Activated CD4-positive, alpha-beta memory T cell treated with anti-CD3 and anti-CD28 coated beads for 36 hours (primary cell): ENCODE measurements around the gene FLT3. TPM values are rescaled to one million over a fixed set of nuclear protein-coding genes. Genes with fewer than 3 reads are reported as not detected.
"Not testable (repeated sequence)": the region's sequence is repeated elsewhere in the genome, so short reads cannot be mapped to it uniquely, and the experiment has no call there.

Source experiments
- CTCF ChIA-PET: fragments of 350-600 bp; sonication (Branson Sonifier 250); formaldehyde crosslinking; loops from one replicate; lab custom pipeline; 2021; ENCODE audit warnings: antibody characterized with exemption, inconsistent platforms; lab: Charles Lee
- POLR2A ChIA-PET: fragments of 350-600 bp; sonication (Branson Sonifier 250); formaldehyde crosslinking; loops from one replicate; lab custom pipeline; 2021; ENCODE audit warnings: antibody characterized with exemption; lab: Charles Lee
- DNase-seq: peaks from one replicate; pipeline ENCODE4 v3.0.0-alpha.2; 2020
- H3K27ac Mint-ChIP-seq: one replicate; pipeline ENCODE4 v1.8.0; 2021; ENCODE audit warnings: mixed read lengths
- H3K27me3 Mint-ChIP-seq: one replicate; pipeline ENCODE4 v1.8.0; 2021; ENCODE audit warnings: mixed read lengths
- H3K36me3 Mint-ChIP-seq: one replicate; pipeline ENCODE4 v1.8.0; 2021; ENCODE audit warnings: mixed read lengths
- H3K4me1 Mint-ChIP-seq: one replicate; pipeline ENCODE4 v1.8.0; 2021; ENCODE audit warnings: low read depth, mixed read lengths
- H3K4me3 Mint-ChIP-seq: one replicate; pipeline ENCODE4 v1.8.0; 2021; ENCODE audit warnings: mild to moderate bottlenecking, mixed read lengths
- H3K9me3 Mint-ChIP-seq: one replicate; pipeline ENCODE4 v1.8.0; 2021; ENCODE audit warnings: mixed read lengths
- intact Hi-C: fragments of 100-400 bp; cut with micrococcal nuclease; formaldehyde crosslinking; loops from one replicate; pipeline ENCODE4 v1.15.1; 2023
- total RNA-seq, 2 experiments: library from RNA; stranded (reverse); gene quantifications; one replicate each; pipeline ENCODE4 v1.2.3, GENCODE V29; 2021

The FLT3 gene
- total RNA-seq, 2 experiments from 2014 or later, result not detected

- H3K27me3 Mint-ChIP-seq, result peaks cover 38% of the 10 kb centered on the region
- CTCF ChIA-PET, result interaction anchor here (0.5 kb wide), 1 partner anchor 33 kb away, joined by 3 read pairs; no protein-coding TSS in a partner anchor
Measured at GRCh38 chr13:28094306-28094705, 6.1 kb downstream of the FLT3 start.

GRCh38 chr13:28093881-28094280 is 6.5 kb downstream of the FLT3 start:
- no peaks in the 10 kb centered on the region for H3K9me3 Mint-ChIP-seq
- DNase-seq, result no peak
- CTCF ChIA-PET, result interaction anchor here (0.5 kb wide), 1 partner anchor 32 kb away, joined by 3 read pairs; no protein-coding TSS in a partner anchor
- intact Hi-C loops, result no loop called here
- no peak overlapping the region for H3K27ac Mint-ChIP-seq
- H3K4me1 Mint-ChIP-seq, result no peaks in the 10 kb centered on the region
- POLR2A ChIA-PET, result no interaction called here
- no peaks in the 10 kb centered on the region for H3K36me3 Mint-ChIP-seq
- no peak overlapping the region for H3K4me3 Mint-ChIP-seq
- H3K27me3 Mint-ChIP-seq, result peaks cover 35% of the 10 kb centered on the region

More at GRCh38 chr13:28094306-28094705, 6.1 kb downstream of the FLT3 start:
- DNase-seq, result no peak
- Mint-ChIP-seq H3K36me3 (no peaks in the 10 kb centered on the region), H3K4me3 (no peak overlapping the region), H3K9me3 (no peaks in the 10 kb centered on the region), H3K27ac (no peak overlapping the region), H3K4me1 (peaks cover under 1% of the 10 kb centered on the region)
- POLR2A ChIA-PET, result no interaction called here
- intact Hi-C loops, result no loop called here

- no peaks in the 10 kb centered on the region for H3K9me3 Mint-ChIP-seq
- POLR2A ChIA-PET, result no interaction called here
- no peak overlapping the region for H3K4me3 Mint-ChIP-seq
- DNase-seq, result no peak
- CTCF ChIA-PET, result interaction anchor here (0.6 kb wide), 1 partner anchor 16 kb away, joined by 3 read pairs; no protein-coding TSS in a partner anchor
- H3K27me3 Mint-ChIP-seq, result peaks cover 31% of the 10 kb centered on the region
- intact Hi-C loops, result no loop called here
- H3K27ac Mint-ChIP-seq, result no peak overlapping the region
- no peaks in the 10 kb centered on the region for H3K36me3 Mint-ChIP-seq
- H3K4me1 Mint-ChIP-seq, result no peaks in the 10 kb centered on the region
Measured at GRCh38 chr13:28092431-28092830, 7.9 kb downstream of the FLT3 start.

GRCh38 chr13:28089065-28089464 is 11.3 kb downstream of the FLT3 start:
- Mint-ChIP-seq H3K4me3 (no peak overlapping the region), H3K4me1 (no peaks in the 10 kb centered on the region), H3K27ac (no peak overlapping the region), H3K36me3 (no peaks in the 10 kb centered on the region), H3K27me3 (peaks cover 26% of the 10 kb centered on the region), H3K9me3 (no peaks in the 10 kb centered on the region)
- ChIA-PET POLR2A (no interaction called here), CTCF (no interaction called here)
- DNase-seq, result no peak
- intact Hi-C loops, result no loop called here

DNA sequence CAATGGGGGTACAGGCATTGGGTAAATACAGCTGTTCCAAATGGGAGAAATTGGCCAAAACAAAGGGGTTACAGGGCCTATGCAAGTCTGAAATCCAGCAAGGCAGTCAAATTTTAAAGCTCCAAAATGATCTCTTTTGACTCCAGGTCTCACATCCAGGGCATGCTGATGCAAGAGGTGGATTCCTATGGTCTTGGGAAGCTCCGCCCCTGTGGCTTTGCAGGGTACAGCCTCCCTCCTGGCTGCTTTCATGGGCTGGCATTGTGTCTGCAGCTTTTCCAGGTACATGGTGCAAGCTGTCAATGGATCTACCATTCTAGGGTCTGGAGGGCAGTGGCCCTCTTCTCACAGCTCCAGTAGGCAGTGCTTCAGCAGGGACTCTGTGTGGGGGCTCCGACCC is 22.6 kb downstream of the FLT3 start:
- H3K9me3 Mint-ChIP-seq, H3K4me3 Mint-ChIP-seq, H3K27me3 Mint-ChIP-seq, POLR2A ChIA-PET, CTCF ChIA-PET, DNase-seq, H3K4me1 Mint-ChIP-seq, H3K36me3 Mint-ChIP-seq, intact Hi-C loops, H3K27ac Mint-ChIP-seq: not testable (repeated sequence)

DNA sequence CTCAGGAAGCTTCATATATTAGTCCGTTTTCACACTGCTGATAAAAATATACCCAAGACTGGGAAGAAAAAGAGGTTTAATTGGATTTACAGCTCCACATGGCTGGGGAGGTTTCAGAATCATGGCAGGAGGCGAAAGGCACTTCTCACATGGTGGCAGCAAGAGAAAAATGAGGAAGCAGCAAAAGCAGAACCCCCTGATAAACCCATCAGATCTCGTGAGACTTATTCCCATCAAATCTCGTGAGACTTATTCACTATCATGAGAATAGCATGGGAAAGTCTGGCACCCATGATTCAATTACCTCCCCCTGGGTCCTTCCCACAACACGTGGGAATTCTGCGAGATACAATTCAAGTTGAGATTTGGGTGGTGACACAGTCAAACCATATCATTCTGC is 23.1 kb downstream of the FLT3 start:
- H3K4me3 Mint-ChIP-seq, result no peak overlapping the region
- no peaks in the 10 kb centered on the region for H3K36me3 Mint-ChIP-seq
- DNase-seq, result no peak
- no peak overlapping the region for H3K27ac Mint-ChIP-seq
- CTCF ChIA-PET, result no interaction called here
- POLR2A ChIA-PET, result no interaction called here
- peaks cover 6% of the 10 kb centered on the region for H3K27me3 Mint-ChIP-seq
- no peaks in the 10 kb centered on the region for H3K4me1 Mint-ChIP-seq
- H3K9me3 Mint-ChIP-seq, result no peaks in the 10 kb centered on the region
- intact Hi-C loops, result no loop called here

- no peaks in the 10 kb centered on the region for H3K27me3 Mint-ChIP-seq
- no peak overlapping the region for H3K27ac Mint-ChIP-seq
- intact Hi-C loops, result no loop called here
- no peak overlapping the region for H3K4me3 Mint-ChIP-seq
- CTCF ChIA-PET, result no interaction called here
- POLR2A ChIA-PET, result no interaction called here
- no peaks in the 10 kb centered on the region for H3K9me3 Mint-ChIP-seq
- DNase-seq, result no peak
- no peaks in the 10 kb centered on the region for H3K36me3 Mint-ChIP-seq
- peaks cover 2% of the 10 kb centered on the region for H3K4me1 Mint-ChIP-seq
Measured at GRCh38 chr13:28071424-28071823, 29.0 kb downstream of the FLT3 start.

GRCh38 chr13:28067491-28067890 is 32.9 kb downstream of the FLT3 start:
- H3K4me1 Mint-ChIP-seq, result peaks cover 2% of the 10 kb centered on the region
- no peaks in the 10 kb centered on the region for H3K27me3 Mint-ChIP-seq
- POLR2A ChIA-PET, result no interaction called here
- CTCF ChIA-PET, result no interaction called here
- no peak for DNase-seq
- no peaks in the 10 kb centered on the region for H3K9me3 Mint-ChIP-seq
- intact Hi-C loops, result no loop called here
- no peaks in the 10 kb centered on the region for H3K36me3 Mint-ChIP-seq
- H3K4me3 Mint-ChIP-seq, result no peak overlapping the region
- no peak overlapping the region for H3K27ac Mint-ChIP-seq

GRCh38 chr13:28058866-28059613 is 41.3 kb downstream of the FLT3 start:
- Mint-ChIP-seq H3K9me3 (no peaks in the 10 kb centered on the region), H3K36me3 (no peaks in the 10 kb centered on the region), H3K4me3 (no peak overlapping the region), H3K27ac (no peak overlapping the region), H3K4me1 (no peaks in the 10 kb centered on the region), H3K27me3 (peaks cover 14% of the 10 kb centered on the region)
- intact Hi-C loops, result loop anchor here (10.0 kb wide), 2 partner anchors 226 to 576 kb away; no protein-coding TSS in a partner anchor
- POLR2A ChIA-PET, result no interaction called here
- peak; percentile 60 for DNase-seq
- CTCF ChIA-PET, result interaction anchor here (0.9 to 1.3 kb wide), 2 partner anchors 16 to 738 kb away, joined by 3 to 4 read pairs; no protein-coding TSS in a partner anchor

GRCh38 chr13:28056970-28057712 is 43.2 kb downstream of the FLT3 start:
- Mint-ChIP-seq H3K4me3 (no peak overlapping the region), H3K27me3 (peaks cover 14% of the 10 kb centered on the region), H3K36me3 (no peaks in the 10 kb centered on the region), H3K4me1 (no peaks in the 10 kb centered on the region), H3K27ac (no peak overlapping the region), H3K9me3 (no peaks in the 10 kb centered on the region)
- DNase-seq, result no peak
- intact Hi-C loops, result loop anchor here (10.0 kb wide), 2 partner anchors 228 to 578 kb away; no protein-coding TSS in a partner anchor
- CTCF ChIA-PET, result interaction anchor here (1.3 kb wide), 1 partner anchor 267 kb away, joined by 4 read pairs; no protein-coding TSS in a partner anchor
- POLR2A ChIA-PET, result no interaction called here

DNA sequence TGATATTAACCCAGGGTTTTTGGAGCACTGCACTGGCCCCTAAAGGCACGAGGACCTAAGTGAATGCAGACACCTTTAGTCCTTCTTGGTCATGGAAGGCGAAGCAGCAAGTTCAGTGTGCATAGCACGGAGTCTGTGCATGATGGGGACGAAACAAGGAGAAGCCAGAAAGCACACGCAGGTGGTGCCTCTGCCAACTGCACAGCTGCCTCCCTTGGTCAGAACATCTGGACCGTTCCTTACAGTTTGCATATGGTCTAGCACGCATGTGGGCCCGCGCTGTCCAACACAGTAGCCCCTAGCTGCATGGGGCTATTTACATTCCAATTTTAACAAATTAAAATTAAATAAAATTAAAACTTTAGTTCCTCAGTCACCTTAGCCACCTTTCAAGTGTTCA is 44.0 kb downstream of the FLT3 start:
- POLR2A ChIA-PET, result no interaction called here
- intact Hi-C loops, result loop anchor here (10.0 kb wide), 2 partner anchors 228 to 578 kb away; no protein-coding TSS in a partner anchor
- no peak overlapping the region for H3K27ac Mint-ChIP-seq
- H3K4me1 Mint-ChIP-seq, result no peaks in the 10 kb centered on the region
- peaks cover 13% of the 10 kb centered on the region for H3K27me3 Mint-ChIP-seq
- no peaks in the 10 kb centered on the region for H3K36me3 Mint-ChIP-seq
- DNase-seq, result no peak
- no peaks in the 10 kb centered on the region for H3K9me3 Mint-ChIP-seq
- no peak overlapping the region for H3K4me3 Mint-ChIP-seq
- CTCF ChIA-PET, result no interaction called here

GRCh38 chr13:28055357-28055756 is 45.0 kb downstream of the FLT3 start:
- intact Hi-C loops, result loop anchor here (10.0 kb wide), 2 partner anchors 229 to 579 kb away; no protein-coding TSS in a partner anchor
- H3K4me1 Mint-ChIP-seq, result no peaks in the 10 kb centered on the region
- H3K36me3 Mint-ChIP-seq, result no peaks in the 10 kb centered on the region
- H3K27ac Mint-ChIP-seq, result no peak overlapping the region
- H3K27me3 Mint-ChIP-seq, result peaks cover 13% of the 10 kb centered on the region
- no peak for DNase-seq
- CTCF ChIA-PET, result no interaction called here
- POLR2A ChIA-PET, result interaction anchor here (0.5 kb wide), 1 partner anchor 19 kb away, joined by 3 read pairs; no protein-coding TSS in a partner anchor
- H3K4me3 Mint-ChIP-seq, result no peak overlapping the region
- no peaks in the 10 kb centered on the region for H3K9me3 Mint-ChIP-seq
